ENCODE results near the gene COL21A1. TPM values are rescaled to one million over a fixed set of nuclear protein-coding genes. Genes with fewer than 3 reads are reported as not detected.
A peak's percentile ranks its signal among the peaks of the same experiment; 100 is the strongest.

Gene COL21A1
- total RNA-seq, 1 donor: 19.2 TPM

- Histone ChIP-seq H3K4me3 (ENCODE audit: insufficient read depth, low read length) (no peak overlapping the region), H3K9me3 (ENCODE audit: low read depth, low read length) (no peaks in the 10 kb centered on the region), H3K4me1 (ENCODE audit: insufficient read depth, low read length) (peaks cover 43% of the 10 kb centered on the region), H3K79me2 (ENCODE audit: insufficient read depth, low read length) (no peaks in the 10 kb centered on the region), H3K27ac (ENCODE audit: low read depth, low read length) (no peak overlapping the region), H2AFZ (ENCODE audit: low read length) (no peak overlapping the region), H3K4me2 (ENCODE audit: insufficient read depth, low read length) (no peak overlapping the region), H4K20me1 (ENCODE audit: insufficient read depth, low read length) (no peaks in the 10 kb centered on the region), H3K27me3 (ENCODE audit: insufficient read depth, low read length) (no peaks in the 10 kb centered on the region), H3K36me3 (ENCODE audit: insufficient read depth, low read length) (no peaks in the 10 kb centered on the region)
- no peak for TF ChIP-seq CTCF (IDR thresholded peaks at IDR 0.05; ENCODE audit: extremely low read depth, low read depth, low read length)
- no peak for DNase-seq (ENCODE audit: insufficient read length, low spot score, missing footprints)
Observed at GRCh38 chr6:56051202-56051598, 196.2 kb downstream of the COL21A1 start.

DNA sequence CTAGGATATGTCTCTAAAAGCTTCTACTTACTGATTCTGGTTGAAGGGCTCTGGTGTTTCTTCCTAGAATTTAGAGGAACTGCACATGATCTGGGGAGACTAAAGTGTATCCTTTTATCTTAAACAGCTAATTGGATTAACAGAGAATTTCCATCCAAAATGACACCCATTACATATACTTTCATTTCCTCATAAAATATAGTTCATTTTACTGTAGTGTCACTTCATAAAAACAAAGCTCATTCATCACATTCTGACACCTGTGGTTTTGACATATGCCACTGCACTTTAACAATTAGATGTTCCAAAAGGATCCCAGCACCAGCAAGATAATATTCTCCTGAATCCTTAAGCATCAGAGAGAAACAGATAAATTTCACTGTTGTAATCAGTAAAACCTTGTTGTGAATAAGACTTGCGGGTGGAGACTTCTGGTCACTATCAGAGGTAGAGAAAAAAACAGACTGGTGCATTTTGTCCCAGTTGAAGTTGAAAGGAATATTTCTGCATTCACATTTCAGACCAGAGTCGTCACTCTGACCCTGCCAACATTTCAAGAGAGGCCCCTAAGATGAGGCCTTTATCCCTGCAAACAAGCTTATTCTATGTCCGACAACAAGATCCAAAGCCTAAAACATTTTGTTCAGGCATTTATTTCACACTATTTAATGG lies 196.7 kb downstream of the COL21A1 start:
- Histone ChIP-seq H3K4me3 (ENCODE audit: insufficient read depth, low read length) (no peak overlapping the region), H3K36me3 (ENCODE audit: insufficient read depth, low read length) (no peaks in the 10 kb centered on the region), H3K4me2 (ENCODE audit: insufficient read depth, low read length) (no peak overlapping the region), H3K27ac (ENCODE audit: low read depth, low read length) (no peak overlapping the region), H3K4me1 (ENCODE audit: insufficient read depth, low read length) (peaks cover 47% of the 10 kb centered on the region), H2AFZ (ENCODE audit: low read length) (no peak overlapping the region), H3K79me2 (ENCODE audit: insufficient read depth, low read length) (no peaks in the 10 kb centered on the region), H4K20me1 (ENCODE audit: insufficient read depth, low read length) (no peaks in the 10 kb centered on the region), H3K9me3 (ENCODE audit: low read depth, low read length) (no peaks in the 10 kb centered on the region), H3K27me3 (ENCODE audit: insufficient read depth, low read length) (no peaks in the 10 kb centered on the region)
- no peak for DNase-seq (ENCODE audit: insufficient read length, low spot score, missing footprints)
- TF ChIP-seq CTCF (IDR thresholded peaks at IDR 0.05; ENCODE audit: extremely low read depth, low read depth, low read length): no peak

DNA sequence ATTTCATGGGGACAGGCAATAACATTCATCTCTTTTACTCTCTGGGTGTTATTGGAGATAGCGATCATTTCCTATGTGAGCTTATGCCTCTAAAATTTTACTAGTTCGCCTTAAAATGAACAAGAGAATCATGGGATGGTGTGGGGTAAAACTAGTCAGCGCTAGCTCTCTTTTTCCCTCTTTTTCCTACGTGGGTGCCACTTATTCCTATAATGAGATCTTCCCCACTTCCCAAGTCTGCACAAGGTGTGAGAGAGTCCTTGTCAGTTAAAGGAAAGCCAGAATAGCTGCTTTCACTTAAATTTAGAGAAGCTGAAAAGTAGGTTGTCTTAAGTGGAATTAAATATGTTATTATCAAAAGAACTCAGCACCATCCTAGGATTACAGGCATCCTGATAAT lies 198.8 kb downstream of the COL21A1 start:
- H3K27me3 ChIP-seq (ENCODE audit: insufficient read depth, low read length): no peaks in the 10 kb centered on the region
- no peak overlapping the region for H3K4me3 ChIP-seq (ENCODE audit: insufficient read depth, low read length)
- peak overlapping the region; percentile 58 for H3K27ac ChIP-seq (ENCODE audit: low read depth, low read length)
- no peaks in the 10 kb centered on the region for H3K79me2 ChIP-seq (ENCODE audit: insufficient read depth, low read length)
- H4K20me1 ChIP-seq (ENCODE audit: insufficient read depth, low read length): no peaks in the 10 kb centered on the region
- H3K4me2 ChIP-seq (ENCODE audit: insufficient read depth, low read length): no peak overlapping the region
- peaks cover 44% of the 10 kb centered on the region for H3K4me1 ChIP-seq (ENCODE audit: insufficient read depth, low read length)
- TF ChIP-seq CTCF (IDR thresholded peaks at IDR 0.05; ENCODE audit: extremely low read depth, low read depth, low read length): no peak
- DNase-seq (ENCODE audit: insufficient read length, low spot score, missing footprints): no peak
- H3K36me3 ChIP-seq (ENCODE audit: insufficient read depth, low read length): no peaks in the 10 kb centered on the region
- H3K9me3 ChIP-seq (ENCODE audit: low read depth, low read length): no peaks in the 10 kb centered on the region
- no peak overlapping the region for H2AFZ ChIP-seq (ENCODE audit: low read length)

DNA sequence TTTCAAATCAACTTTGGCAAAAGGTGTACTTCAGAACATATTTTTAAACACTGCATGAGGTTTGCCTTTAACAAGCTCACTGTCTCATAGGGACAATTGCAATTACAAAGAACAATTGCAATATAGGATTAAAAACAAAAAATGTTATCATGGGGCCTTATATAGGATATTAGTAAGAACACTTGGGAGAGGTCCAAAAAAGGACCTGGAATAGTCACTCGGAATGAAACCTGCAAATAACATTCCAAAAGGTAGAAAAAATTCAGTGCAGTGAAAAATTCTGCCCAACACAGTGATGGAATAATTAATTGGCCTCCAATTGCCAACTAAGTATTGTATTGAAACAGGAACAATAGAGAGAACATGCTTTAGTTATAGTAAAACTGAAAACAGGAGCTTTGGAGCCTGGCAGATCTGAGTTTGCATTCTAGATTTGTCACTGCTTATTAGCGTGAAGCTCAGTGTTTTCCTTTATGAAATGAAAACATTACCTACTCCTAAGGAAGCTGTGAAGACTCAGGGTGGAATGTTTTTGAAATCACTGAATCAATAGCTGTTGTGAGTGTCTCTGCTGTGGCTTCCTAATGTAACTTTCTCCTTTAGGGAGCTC lies 199.3 kb downstream of the COL21A1 start:
- Histone ChIP-seq H3K36me3 (ENCODE audit: insufficient read depth, low read length) (no peaks in the 10 kb centered on the region), H4K20me1 (ENCODE audit: insufficient read depth, low read length) (no peaks in the 10 kb centered on the region), H3K4me2 (ENCODE audit: insufficient read depth, low read length) (peak overlapping the region; percentile 54), H3K4me1 (ENCODE audit: insufficient read depth, low read length) (peaks cover 44% of the 10 kb centered on the region), H3K9me3 (ENCODE audit: low read depth, low read length) (no peaks in the 10 kb centered on the region), H3K27ac (ENCODE audit: low read depth, low read length) (peak overlapping the region; percentile 58), H3K27me3 (ENCODE audit: insufficient read depth, low read length) (no peaks in the 10 kb centered on the region), H3K79me2 (ENCODE audit: insufficient read depth, low read length) (no peaks in the 10 kb centered on the region), H3K4me3 (ENCODE audit: insufficient read depth, low read length) (no peak overlapping the region), H2AFZ (ENCODE audit: low read length) (peak overlapping the region; percentile 26)
- no peak for TF ChIP-seq CTCF (IDR thresholded peaks at IDR 0.05; ENCODE audit: extremely low read depth, low read depth, low read length)
- no peak for DNase-seq (ENCODE audit: insufficient read length, low spot score, missing footprints)

All from osteoblast (primary cell).